Fibroblast of lung (primary cell): ENCODE data around the gene CPO.

Source experiments
- CTCF ChIP-seq, 2 donors: IDR thresholded peaks in 1 of 2; conservative IDR thresholded peaks in 1 of 2; 1 replicate in 1 of 2; 2 replicates in 1 of 2; pipeline ENCODE4 v1.5.1; 2011 to 2012; ENCODE audit warnings: low read length in 2 of 2, control low read depth in 1 of 2, inconsistent platforms in 1 of 2, low read depth in 1 of 2, mild to moderate bottlenecking in 1 of 2
- EZH2 ChIP-seq: IDR thresholded peaks from 2 replicates; pipeline ENCODE4 v1.5.1; 2012; ENCODE audit warnings: low read length, control low read depth, mild to moderate bottlenecking; ENCODE audit errors: missing control alignments

GRCh38 chr2:206996556-206997065, 57.3 kb downstream of the CPO start:
- TF ChIP-seq CTCF (conservative IDR thresholded peaks at IDR 0.05 in 1 of 2, IDR thresholded peaks at IDR 0.05 in 1 of 2; ENCODE audit: low read depth in 1 of 2, low read length in 2 of 2) (no peak), EZH2 (no peak)
